ENCODE measurements around the gene INSR.
"Not testable (repeated sequence)": the region's sequence is repeated elsewhere in the genome, so short reads cannot be mapped to it uniquely, and the experiment has no call there.

Gene INSR

DNA sequence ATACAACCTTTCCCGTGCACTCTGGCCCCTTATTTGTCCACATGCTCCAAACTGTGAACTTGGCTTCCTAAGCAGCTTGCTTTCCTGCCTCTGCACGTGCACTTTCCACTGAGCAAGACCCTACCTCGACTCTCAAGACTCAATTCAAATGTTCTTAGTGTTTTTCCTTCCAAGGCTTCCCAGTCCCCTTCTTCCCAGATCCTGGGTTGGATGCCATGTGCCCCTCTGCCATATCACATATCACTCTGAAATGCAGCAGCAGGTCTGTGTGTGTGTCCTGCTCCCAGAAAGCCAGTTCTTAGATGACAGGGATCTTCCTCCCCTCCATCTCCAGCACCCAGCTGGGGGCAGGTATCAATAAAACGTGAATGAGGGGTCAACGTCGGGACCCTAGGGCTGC is 221.7 kb downstream of the INSR start:
- H3K27ac Mint-ChIP-seq, result no peak overlapping the region
- H3K36me3 Mint-ChIP-seq (ENCODE audit: low read depth), result peaks cover 59% of the 10 kb centered on the region
- peaks cover 2% of the 10 kb centered on the region for H3K9me3 Mint-ChIP-seq
- peaks cover 28% of the 10 kb centered on the region for H3K4me1 Mint-ChIP-seq (ENCODE audit: low read depth)
- H3K27me3 Mint-ChIP-seq, result no peaks in the 10 kb centered on the region
- H3K4me3 Mint-ChIP-seq, result peak overlapping the region; percentile 48

DNA sequence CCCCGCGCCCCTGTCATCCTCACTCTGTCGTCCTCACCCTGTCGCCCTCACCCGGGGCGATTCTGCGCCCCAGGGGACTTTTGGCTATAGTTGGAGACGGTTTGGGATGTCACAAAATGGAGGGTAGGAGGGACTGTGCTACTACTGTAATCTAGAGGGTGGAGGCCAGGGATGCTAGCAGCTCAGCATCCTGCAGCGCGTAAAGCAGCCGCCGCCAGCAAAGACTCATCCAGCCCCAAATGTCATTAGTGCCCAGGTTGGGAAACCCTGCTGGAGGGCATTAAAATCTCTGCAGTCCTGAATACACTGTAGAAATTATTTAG is 224.3 kb downstream of the INSR start:
- no peaks in the 10 kb centered on the region for H3K27me3 Mint-ChIP-seq
- no peaks in the 10 kb centered on the region for H3K9me3 Mint-ChIP-seq
- H3K4me3 Mint-ChIP-seq, result peak overlapping the region; percentile 95
- peak overlapping the region; percentile 85 for H3K27ac Mint-ChIP-seq
- peaks cover 28% of the 10 kb centered on the region for H3K4me1 Mint-ChIP-seq (ENCODE audit: low read depth)
- peaks cover 33% of the 10 kb centered on the region for H3K36me3 Mint-ChIP-seq (ENCODE audit: low read depth)

DNA sequence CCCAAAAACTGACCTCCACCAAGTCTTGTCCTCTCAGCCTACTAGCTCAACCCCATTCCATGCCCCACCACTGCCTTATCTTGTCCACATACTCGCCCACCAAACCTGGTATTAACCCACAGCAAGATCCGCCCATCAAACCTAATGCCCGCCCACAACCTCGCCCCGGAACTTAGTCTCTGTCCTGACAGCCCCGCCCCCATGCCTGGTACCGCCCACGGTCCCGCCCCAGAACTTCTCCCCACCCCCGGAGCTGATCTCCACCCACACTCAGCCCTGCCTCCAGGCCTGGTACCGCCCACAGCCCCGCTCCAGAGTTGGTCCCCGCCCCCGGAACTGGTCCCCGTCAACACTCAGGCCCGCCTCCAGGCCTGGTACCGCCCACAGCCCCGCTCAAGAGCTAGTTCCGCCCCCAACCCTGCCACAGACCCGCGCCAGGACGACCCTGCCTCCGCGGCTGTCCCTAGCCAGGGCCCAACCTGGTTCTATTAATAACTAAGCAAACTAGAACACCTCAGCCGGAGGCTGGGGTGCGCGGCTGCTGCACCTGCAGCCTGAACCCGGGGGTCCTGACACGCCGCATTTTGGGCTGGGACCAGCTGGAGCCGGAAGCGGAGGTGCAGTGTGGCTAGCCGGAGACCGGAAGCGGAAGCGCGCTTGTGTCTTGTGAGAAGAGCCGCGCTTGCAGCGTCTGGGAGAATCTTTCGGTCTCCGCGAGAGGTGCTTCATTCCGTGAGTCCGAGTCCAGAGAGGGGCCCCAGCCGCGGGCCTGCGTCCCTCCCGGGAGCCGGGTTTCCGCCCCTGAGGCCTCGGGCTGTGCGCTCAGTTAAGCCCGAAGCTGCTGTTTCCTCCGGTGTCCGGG is 224.9 kb downstream of the INSR start, which contains the start of gene ZNF557:
Gene ZNF557, plus strand, starts transcription at position 662 of the 862 bp plus-strand sequence. CDS start 5,372 bp downstream, outside the sequence.
- H3K9me3 Mint-ChIP-seq, result no peaks in the 10 kb centered on the region
- peaks cover 28% of the 10 kb centered on the region for H3K4me1 Mint-ChIP-seq (ENCODE audit: low read depth)
- H3K27ac Mint-ChIP-seq, result peak within 1 kb of the TSS; percentile 85
- H3K27me3 Mint-ChIP-seq, result no peaks in the 10 kb centered on the region
- H3K4me3 Mint-ChIP-seq, result peak within 1 kb of the TSS; percentile 95
- peaks cover 27% of the 10 kb centered on the region for H3K36me3 Mint-ChIP-seq (ENCODE audit: low read depth)

DNA sequence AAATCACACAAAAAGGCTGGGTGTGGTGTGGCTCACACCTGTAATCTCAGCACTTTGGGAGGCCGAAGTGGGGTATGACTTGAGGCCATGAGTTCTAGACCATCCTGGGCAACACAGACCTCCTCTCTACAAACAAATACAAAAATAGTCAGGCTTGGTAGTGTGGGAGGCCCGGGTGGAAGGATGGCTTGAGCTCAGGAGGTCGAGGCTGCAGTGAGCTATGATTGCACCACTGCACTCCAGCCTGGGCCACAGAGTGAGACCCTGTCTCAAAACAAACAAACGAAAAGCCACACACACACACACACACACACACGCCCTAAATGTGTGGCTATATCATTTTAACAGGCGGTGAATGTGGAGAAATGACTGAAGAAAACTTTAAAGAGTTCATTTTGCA is 225.6 kb downstream of the INSR start:
- Mint-ChIP-seq H3K27me3 (no peaks in the 10 kb centered on the region), H3K4me1 (ENCODE audit: low read depth) (peaks cover 28% of the 10 kb centered on the region), H3K36me3 (ENCODE audit: low read depth) (peaks cover 21% of the 10 kb centered on the region), H3K9me3 (no peaks in the 10 kb centered on the region), H3K4me3 (peak overlapping the region; percentile 95), H3K27ac (peak overlapping the region; percentile 85)

DNA sequence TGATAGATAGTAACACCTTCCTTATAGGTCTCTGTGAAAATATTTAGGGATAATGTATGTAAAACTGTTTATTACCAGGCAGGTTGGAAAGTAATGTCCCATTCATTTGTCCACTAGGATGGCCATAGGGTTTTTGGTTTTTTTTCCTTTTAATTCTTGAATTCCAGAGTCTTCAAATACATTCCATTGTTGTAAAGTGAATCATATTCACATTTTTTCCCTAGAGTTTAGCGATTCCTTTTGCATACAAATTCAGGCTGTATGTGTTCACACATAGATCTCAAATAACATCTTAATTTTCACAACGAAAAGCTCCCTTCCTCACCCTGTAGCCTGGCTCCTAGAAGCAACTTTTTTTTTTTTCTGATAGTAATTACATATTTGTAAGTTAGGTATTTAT is 226.5 kb downstream of the INSR start:
- H3K4me3 Mint-ChIP-seq, result no peak overlapping the region
- H3K9me3 Mint-ChIP-seq, result no peaks in the 10 kb centered on the region
- H3K36me3 Mint-ChIP-seq (ENCODE audit: low read depth), result peaks cover 15% of the 10 kb centered on the region
- peaks cover 28% of the 10 kb centered on the region for H3K4me1 Mint-ChIP-seq (ENCODE audit: low read depth)
- H3K27me3 Mint-ChIP-seq, result no peaks in the 10 kb centered on the region
- H3K27ac Mint-ChIP-seq, result no peak overlapping the region

DNA sequence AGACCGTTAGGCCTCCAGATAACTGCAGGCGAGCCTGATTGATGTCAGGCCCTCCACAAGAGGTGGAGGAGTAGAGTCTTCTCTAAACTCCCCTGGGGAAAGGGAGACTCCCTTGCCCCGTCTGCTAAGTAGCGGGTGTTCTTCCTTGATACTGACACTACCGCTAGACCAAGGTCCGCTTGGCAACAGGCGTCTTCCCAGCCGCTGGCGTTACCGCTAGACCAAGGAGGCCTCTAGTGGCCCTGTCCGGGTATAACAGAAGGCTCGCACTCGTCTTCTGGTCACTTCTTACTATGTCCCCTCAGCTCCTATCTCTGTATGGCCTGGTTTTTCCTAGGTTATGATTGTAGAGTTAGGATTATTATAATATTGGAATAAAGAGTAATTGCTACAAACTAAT is 227.1 kb downstream of the INSR start:
- H3K4me1 Mint-ChIP-seq (ENCODE audit: low read depth), result peaks cover 22% of the 10 kb centered on the region
- not testable (repeated sequence) for H3K9me3 Mint-ChIP-seq; H3K27me3 Mint-ChIP-seq; H3K36me3 Mint-ChIP-seq (ENCODE audit: low read depth); H3K27ac Mint-ChIP-seq; H3K4me3 Mint-ChIP-seq

DNA sequence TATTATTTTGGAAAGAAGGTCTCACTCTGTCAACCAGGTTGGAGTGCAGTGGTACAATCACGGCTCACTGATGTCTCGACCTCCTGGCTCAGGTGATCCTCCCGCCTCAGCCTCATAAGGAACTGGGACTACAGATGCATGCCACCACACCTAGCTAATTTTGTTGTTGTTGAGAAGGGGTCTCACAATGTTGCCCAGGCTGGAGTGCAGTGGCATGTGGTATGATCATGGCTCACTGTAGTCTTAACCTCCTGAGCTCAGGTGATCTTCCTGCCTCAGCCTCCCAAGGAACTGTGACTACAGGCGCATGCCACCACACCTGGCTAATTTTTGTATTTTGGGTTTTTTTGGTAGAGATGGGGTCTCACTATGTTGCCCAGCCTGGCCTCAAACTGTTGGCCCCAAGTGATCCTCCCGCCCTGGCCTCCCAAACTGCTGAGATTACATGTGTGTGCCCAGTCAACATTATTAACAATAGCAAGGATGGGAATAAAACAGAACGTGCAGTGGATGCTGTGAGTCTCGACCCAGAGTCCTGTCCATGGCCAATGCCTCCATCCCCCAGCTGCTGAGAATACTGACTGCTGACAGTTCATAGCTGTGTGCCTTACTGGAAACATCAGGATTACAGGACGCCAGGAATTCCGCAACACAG is 230.3 kb downstream of the INSR start:
- Mint-ChIP-seq H3K9me3 (no peaks in the 10 kb centered on the region), H3K27me3 (no peaks in the 10 kb centered on the region), H3K36me3 (ENCODE audit: low read depth) (no peaks in the 10 kb centered on the region), H3K27ac (no peak overlapping the region), H3K4me3 (no peak overlapping the region), H3K4me1 (ENCODE audit: low read depth) (peaks cover 2% of the 10 kb centered on the region)

DNA sequence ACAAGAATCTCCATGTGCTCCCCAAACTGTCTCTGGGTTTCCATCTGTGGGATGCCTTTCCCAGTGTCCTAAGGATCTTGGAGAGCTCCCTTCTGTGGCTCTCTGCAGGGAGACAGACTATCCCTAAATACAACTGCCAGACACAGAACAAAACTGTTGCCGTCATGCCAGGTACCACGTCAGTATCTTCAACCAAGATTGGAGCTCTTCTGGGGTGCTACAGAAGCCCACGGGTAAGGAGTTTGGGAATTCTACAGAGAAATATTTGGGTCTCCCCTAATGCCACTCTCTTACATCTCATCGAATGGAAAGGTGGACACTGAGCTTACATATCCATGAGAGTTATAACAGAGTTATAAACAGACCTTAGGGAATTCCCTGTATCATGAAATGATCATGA is 230.9 kb downstream of the INSR start:
- Mint-ChIP-seq H3K27me3 (no peaks in the 10 kb centered on the region), H3K36me3 (ENCODE audit: low read depth) (no peaks in the 10 kb centered on the region), H3K9me3 (no peaks in the 10 kb centered on the region), H3K4me3 (no peak overlapping the region), H3K27ac (no peak overlapping the region), H3K4me1 (ENCODE audit: low read depth) (no peaks in the 10 kb centered on the region)
